ENCODE measurements around the gene OR51A7.

DNA sequence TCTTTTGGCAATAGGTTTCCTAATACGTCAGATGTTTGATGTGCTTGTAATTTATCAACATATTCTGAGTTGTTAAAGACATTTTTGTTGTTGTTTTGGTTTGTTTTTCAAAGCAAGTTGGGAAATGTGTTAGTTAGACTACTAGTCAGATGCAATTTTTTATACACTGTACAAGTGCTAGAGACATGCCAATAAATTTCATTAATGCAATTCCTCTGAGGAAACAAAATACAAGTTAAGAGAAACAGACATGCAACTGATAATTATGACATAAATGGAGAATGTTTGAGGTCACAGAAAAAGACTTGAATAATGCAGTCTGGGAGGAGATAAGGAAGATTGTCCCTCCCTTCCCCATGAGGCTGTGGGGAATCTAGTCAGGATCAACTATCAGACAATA, 16.0 kb upstream of the OR51A7 start:
- TF ChIP-seq ELF4 (CRISPR knock-in tag; IDR thresholded peaks at IDR 0.05) (no peak), RAD21 (CRISPR knock-in tag; conservative IDR thresholded peaks at IDR 0.05 in 1 of 2, IDR thresholded peaks at IDR 0.05 in 1 of 2) (no peak), ZNF184 (CRISPR knock-in tag; IDR thresholded peaks at IDR 0.05) (no peak), MIER1 (IDR thresholded peaks at IDR 0.05; ENCODE audit: low read depth) (no peak), CBFB (CRISPR knock-in tag; IDR thresholded peaks at IDR 0.05) (no peak), GTF2E2 (tag; IDR thresholded peaks at IDR 0.05) (no peak), NFIC (IDR thresholded peaks at IDR 0.05) (no peak), POLR2A (conservative IDR thresholded peaks at IDR 0.05) (no peak)
- TF ChIP-seq, protein P1, sequence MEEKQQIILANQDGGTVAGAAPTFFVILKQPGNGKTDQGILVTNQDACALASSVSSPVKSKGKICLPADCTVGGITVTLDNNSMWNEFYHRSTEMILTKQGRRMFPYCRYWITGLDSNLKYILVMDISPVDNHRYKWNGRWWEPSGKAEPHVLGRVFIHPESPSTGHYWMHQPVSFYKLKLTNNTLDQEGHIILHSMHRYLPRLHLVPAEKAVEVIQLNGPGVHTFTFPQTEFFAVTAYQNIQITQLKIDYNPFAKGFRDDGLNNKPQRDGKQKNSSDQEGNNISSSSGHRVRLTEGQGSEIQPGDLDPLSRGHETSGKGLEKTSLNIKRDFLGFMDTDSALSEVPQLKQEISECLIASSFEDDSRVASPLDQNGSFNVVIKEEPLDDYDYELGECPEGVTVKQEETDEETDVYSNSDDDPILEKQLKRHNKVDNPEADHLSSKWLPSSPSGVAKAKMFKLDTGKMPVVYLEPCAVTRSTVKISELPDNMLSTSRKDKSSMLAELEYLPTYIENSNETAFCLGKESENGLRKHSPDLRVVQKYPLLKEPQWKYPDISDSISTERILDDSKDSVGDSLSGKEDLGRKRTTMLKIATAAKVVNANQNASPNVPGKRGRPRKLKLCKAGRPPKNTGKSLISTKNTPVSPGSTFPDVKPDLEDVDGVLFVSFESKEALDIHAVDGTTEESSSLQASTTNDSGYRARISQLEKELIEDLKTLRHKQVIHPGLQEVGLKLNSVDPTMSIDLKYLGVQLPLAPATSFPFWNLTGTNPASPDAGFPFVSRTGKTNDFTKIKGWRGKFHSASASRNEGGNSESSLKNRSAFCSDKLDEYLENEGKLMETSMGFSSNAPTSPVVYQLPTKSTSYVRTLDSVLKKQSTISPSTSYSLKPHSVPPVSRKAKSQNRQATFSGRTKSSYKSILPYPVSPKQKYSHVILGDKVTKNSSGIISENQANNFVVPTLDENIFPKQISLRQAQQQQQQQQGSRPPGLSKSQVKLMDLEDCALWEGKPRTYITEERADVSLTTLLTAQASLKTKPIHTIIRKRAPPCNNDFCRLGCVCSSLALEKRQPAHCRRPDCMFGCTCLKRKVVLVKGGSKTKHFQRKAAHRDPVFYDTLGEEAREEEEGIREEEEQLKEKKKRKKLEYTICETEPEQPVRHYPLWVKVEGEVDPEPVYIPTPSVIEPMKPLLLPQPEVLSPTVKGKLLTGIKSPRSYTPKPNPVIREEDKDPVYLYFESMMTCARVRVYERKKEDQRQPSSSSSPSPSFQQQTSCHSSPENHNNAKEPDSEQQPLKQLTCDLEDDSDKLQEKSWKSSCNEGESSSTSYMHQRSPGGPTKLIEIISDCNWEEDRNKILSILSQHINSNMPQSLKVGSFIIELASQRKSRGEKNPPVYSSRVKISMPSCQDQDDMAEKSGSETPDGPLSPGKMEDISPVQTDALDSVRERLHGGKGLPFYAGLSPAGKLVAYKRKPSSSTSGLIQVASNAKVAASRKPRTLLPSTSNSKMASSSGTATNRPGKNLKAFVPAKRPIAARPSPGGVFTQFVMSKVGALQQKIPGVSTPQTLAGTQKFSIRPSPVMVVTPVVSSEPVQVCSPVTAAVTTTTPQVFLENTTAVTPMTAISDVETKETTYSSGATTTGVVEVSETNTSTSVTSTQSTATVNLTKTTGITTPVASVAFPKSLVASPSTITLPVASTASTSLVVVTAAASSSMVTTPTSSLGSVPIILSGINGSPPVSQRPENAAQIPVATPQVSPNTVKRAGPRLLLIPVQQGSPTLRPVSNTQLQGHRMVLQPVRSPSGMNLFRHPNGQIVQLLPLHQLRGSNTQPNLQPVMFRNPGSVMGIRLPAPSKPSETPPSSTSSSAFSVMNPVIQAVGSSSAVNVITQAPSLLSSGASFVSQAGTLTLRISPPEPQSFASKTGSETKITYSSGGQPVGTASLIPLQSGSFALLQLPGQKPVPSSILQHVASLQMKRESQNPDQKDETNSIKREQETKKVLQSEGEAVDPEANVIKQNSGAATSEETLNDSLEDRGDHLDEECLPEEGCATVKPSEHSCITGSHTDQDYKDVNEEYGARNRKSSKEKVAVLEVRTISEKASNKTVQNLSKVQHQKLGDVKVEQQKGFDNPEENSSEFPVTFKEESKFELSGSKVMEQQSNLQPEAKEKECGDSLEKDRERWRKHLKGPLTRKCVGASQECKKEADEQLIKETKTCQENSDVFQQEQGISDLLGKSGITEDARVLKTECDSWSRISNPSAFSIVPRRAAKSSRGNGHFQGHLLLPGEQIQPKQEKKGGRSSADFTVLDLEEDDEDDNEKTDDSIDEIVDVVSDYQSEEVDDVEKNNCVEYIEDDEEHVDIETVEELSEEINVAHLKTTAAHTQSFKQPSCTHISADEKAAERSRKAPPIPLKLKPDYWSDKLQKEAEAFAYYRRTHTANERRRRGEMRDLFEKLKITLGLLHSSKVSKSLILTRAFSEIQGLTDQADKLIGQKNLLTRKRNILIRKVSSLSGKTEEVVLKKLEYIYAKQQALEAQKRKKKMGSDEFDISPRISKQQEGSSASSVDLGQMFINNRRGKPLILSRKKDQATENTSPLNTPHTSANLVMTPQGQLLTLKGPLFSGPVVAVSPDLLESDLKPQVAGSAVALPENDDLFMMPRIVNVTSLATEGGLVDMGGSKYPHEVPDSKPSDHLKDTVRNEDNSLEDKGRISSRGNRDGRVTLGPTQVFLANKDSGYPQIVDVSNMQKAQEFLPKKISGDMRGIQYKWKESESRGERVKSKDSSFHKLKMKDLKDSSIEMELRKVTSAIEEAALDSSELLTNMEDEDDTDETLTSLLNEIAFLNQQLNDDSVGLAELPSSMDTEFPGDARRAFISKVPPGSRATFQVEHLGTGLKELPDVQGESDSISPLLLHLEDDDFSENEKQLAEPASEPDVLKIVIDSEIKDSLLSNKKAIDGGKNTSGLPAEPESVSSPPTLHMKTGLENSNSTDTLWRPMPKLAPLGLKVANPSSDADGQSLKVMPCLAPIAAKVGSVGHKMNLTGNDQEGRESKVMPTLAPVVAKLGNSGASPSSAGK (IDR thresholded peaks at IDR 0.05), result no peak

All from K562 (cell line).